H1 (cell line): ENCODE results near the gene ITPKB. TPM values are rescaled to one million over a fixed set of nuclear protein-coding genes. Genes with fewer than 3 reads are reported as not detected.

Experiments used
- RAD21 ChIP-seq, 2 experiments: IDR thresholded peaks in 1 of 2; conservative IDR thresholded peaks in 1 of 2; 2 replicates each; pipeline ENCODE4 v1.6.1; 2011; ENCODE audit warnings: low read depth in 2 of 2, low read length in 2 of 2, improper control_type of control experiment in 1 of 2, inconsistent platforms in 1 of 2, mild to moderate bottlenecking in 1 of 2, moderate library complexity in 1 of 2
- polyA plus RNA-seq, 7 experiments: library from polyadenylated mRNA; depleted of rRNA in 3 of 7; stranded (reverse) in 5 of 7; unstranded in 2 of 7; fragments of >200 nt in 5 of 7; fragments of 200-250 nt in 2 of 7; gene quantifications; 1 replicate in 5 of 7; 2 replicates in 1 of 7; 4 replicates in 1 of 7; pipeline versions ENCODE4 v1.2.1 to v1.2.3, GENCODE V29; 2011 to 2013; ENCODE audit warnings: missing spikeins in 2 of 7, mixed read lengths in 2 of 7
- total RNA-seq: library from RNA; stranded (reverse); fragmentation: NEBNext Ultra II Directional; extraction: Animal tissue kit (Norgen Biotek cat#: 25700); gene quantifications from 2 replicates; pipeline ENCODE4 v1.2.1, GENCODE V29; 2021

The ITPKB gene
- total and polyA plus RNA-seq, 2 of the 8 experiments (the other 6 are each of a cell fraction or from before 2014, with no cell fraction given), result 1.7 to 4.8 TPM

- TF ChIP-seq RAD21 (IDR thresholded peaks at IDR 0.05 in 1 of 2, conservative IDR thresholded peaks at IDR 0.05 in 1 of 2; ENCODE audit: low read depth in 2 of 2, low read length in 2 of 2), result no peak
Measured at GRCh38 chr1:226589008-226589733, 149.9 kb downstream of the ITPKB start (continued).
